HEK293T (cell line): Measurements from ENCODE around the gene NCOA5.

Source experiments
- CTCF ChIA-PET: fragments of 350-600 bp; formaldehyde crosslinking; extraction: SDS; loops from one replicate; lab custom pipeline; 2021; ENCODE audit warnings: antibody characterized with exemption, inconsistent platforms; lab: Yijun Ruan, JAX
- POLR2A ChIA-PET: fragments of 350-600 bp; formaldehyde crosslinking; extraction: SDS; loops from one replicate; lab custom pipeline; 2020; ENCODE audit warnings: antibody characterized with exemption, inconsistent platforms; lab: Yijun Ruan, JAX
- DNase-seq: peaks from one replicate; pipeline ENCODE4 v3.0.0; 2012; ENCODE audit warnings: mixed read lengths; ENCODE audit errors: extremely low spot score
- ARNT ChIP-seq: fragments of 450-650 bp; IDR thresholded peaks from 2 replicates; pipeline ENCODE4 v1.6.1; 2017; ENCODE audit warnings: mild to moderate bottlenecking
- BHLHE40 ChIP-seq: fragments of 450-650 bp; IDR thresholded peaks from 2 replicates; pipeline ENCODE4 v1.6.1; 2016; ENCODE audit warnings: mild to moderate bottlenecking, moderate library complexity, borderline replicate concordance
- CTBP1 ChIP-seq: fragments of 450-650 bp; IDR thresholded peaks from 2 replicates; pipeline ENCODE4 v1.6.1; 2016; ENCODE audit warnings: borderline replicate concordance
- ELF4 ChIP-seq: fragments of 450-650 bp; IDR thresholded peaks from 2 replicates; pipeline ENCODE4 v1.6.1; 2017; ENCODE audit warnings: antibody characterized with exemption
- FOXA1 ChIP-seq: fragments of 450-650 bp; IDR thresholded peaks from 2 replicates; pipeline ENCODE4 v1.6.1; 2016; ENCODE audit warnings: mild to moderate bottlenecking
- FOXK2 ChIP-seq: fragments of 450-650 bp; IDR thresholded peaks from 2 replicates; pipeline ENCODE4 v1.6.1; 2016; ENCODE audit warnings: mild to moderate bottlenecking
- FOXM1 ChIP-seq: fragments of 450-650 bp; IDR thresholded peaks from 2 replicates; pipeline ENCODE4 v1.6.1; 2017; ENCODE audit warnings: mild to moderate bottlenecking, borderline replicate concordance
- HDGF ChIP-seq: fragments of 450-650 bp; IDR thresholded peaks from 2 replicates; pipeline ENCODE4 v1.6.1; 2017; ENCODE audit warnings: antibody characterized with exemption, borderline replicate concordance
- L3MBTL2 ChIP-seq: fragments of 450-650 bp; conservative IDR thresholded peaks from 2 replicates; pipeline ENCODE4 v1.6.1; 2016; ENCODE audit warnings: mild to moderate bottlenecking
- LEF1 ChIP-seq: fragments of 450-650 bp; IDR thresholded peaks from 2 replicates; pipeline ENCODE4 v1.6.1; 2017; ENCODE audit warnings: mild to moderate bottlenecking, borderline replicate concordance
- NFRKB ChIP-seq: fragments of 450-650 bp; IDR thresholded peaks from 2 replicates; pipeline ENCODE4 v1.6.1; 2016; ENCODE audit warnings: mild to moderate bottlenecking, moderate library complexity
- SP1 ChIP-seq: fragments of 450-650 bp; IDR thresholded peaks from 2 replicates; pipeline ENCODE4 v1.6.1; 2017
- SUZ12 ChIP-seq: fragments of 450-650 bp; IDR thresholded peaks from 2 replicates; pipeline ENCODE4 v1.6.1; 2016; ENCODE audit warnings: mild to moderate bottlenecking
- TARDBP ChIP-seq: fragments of 450-650 bp; IDR thresholded peaks from 2 replicates; pipeline ENCODE4 v1.6.1; 2016
- ZNF384 ChIP-seq: fragments of 450-650 bp; IDR thresholded peaks from 2 replicates; pipeline ENCODE4 v1.6.1; 2016
- TF ChIP-seq, protein P1 (sequence below): fragments of 450-650 bp; IDR thresholded peaks from 2 replicates; pipeline ENCODE4 v1.6.1; 2016

Gene NCOA5

DNA sequence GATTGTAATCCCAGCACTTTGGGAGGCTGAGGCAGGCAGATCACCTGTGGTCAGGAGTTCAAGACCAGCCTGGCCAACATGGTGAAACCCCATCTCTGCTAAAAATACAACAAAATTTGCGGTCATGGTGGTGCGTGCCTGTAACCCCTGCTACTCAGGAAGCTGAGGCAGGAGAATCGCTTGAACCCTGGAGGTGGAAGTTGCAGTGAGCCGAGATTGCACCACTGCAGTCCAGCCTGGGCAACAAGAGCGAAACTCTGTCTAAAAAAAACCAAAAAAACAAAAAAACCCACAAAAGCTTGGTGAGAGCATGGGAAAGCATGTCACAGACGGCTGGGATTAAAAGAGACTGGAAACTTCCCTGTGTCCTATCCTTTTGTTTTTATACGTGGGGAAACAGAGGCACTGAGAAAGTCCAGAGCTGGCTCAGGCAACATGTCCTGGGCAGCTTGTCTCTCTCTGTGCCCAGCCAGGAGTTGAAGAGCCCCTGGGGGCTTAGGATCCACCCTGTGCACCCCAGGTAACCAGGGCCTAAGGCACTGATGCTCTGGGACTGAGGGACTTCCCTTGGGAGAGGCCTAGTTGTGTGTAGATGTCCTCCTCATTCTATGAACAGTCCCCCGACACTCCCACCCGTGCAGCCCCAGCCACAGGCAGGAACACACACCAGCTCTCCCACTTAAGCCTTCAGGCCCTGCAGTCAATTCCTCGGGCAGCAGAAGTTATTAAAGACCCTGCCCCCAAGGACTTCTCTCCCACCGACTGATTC is 44.3 kb upstream of the NCOA5 start:
- CTCF ChIA-PET = no interaction called here
- DNase-seq = no peak
- POLR2A ChIA-PET = no interaction called here
- TF ChIP-seq HDGF (no peak), FOXA1 (no peak), NFRKB (no peak), FOXK2 (no peak), FOXM1 (no peak), ARNT (no peak), ELF4 (no peak), ZNF384 (no peak), CTBP1 (no peak)

GRCh38 chr20:46132705-46133120 is 43.0 kb upstream of the NCOA5 start:
- ChIA-PET CTCF (interaction anchor here (0.6 to 1.2 kb wide), 5 partner anchors 37 to 352 kb away, joined by 3 to 6 read pairs (median 3); partner anchors contain the start of gene CDH22), POLR2A (no interaction called here)
- peak; percentile 85 for DNase-seq
- TF ChIP-seq SP1 (no peak), CTBP1 (no peak), HDGF (no peak), ZNF384 (no peak), ARNT (no peak), SUZ12 (no peak), ELF4 (no peak), TARDBP (no peak), FOXA1 (no peak), NFRKB (no peak), L3MBTL2 (no peak), FOXM1 (no peak), FOXK2 (no peak), BHLHE40 (no peak)
- TF ChIP-seq, protein P1, sequence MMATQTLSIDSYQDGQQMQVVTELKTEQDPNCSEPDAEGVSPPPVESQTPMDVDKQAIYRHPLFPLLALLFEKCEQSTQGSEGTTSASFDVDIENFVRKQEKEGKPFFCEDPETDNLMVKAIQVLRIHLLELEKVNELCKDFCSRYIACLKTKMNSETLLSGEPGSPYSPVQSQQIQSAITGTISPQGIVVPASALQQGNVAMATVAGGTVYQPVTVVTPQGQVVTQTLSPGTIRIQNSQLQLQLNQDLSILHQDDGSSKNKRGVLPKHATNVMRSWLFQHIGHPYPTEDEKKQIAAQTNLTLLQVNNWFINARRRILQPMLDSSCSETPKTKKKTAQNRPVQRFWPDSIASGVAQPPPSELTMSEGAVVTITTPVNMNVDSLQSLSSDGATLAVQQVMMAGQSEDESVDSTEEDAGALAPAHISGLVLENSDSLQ = no peak

GRCh38 chr20:46131396-46131795 is 41.6 kb upstream of the NCOA5 start:
- CTCF ChIA-PET = interaction anchor here (0.6 to 1.1 kb wide), 2 partner anchors 9 to 45 kb away, joined by 3 read pairs; no protein-coding TSS in a partner anchor
- TF ChIP-seq ZNF384 (no peak), SUZ12 (no peak), SP1 (no peak), ELF4 (no peak), FOXK2 (no peak)
- TF ChIP-seq, protein P1 = no peak
- POLR2A ChIA-PET = no interaction called here
- no peak for DNase-seq

DNA sequence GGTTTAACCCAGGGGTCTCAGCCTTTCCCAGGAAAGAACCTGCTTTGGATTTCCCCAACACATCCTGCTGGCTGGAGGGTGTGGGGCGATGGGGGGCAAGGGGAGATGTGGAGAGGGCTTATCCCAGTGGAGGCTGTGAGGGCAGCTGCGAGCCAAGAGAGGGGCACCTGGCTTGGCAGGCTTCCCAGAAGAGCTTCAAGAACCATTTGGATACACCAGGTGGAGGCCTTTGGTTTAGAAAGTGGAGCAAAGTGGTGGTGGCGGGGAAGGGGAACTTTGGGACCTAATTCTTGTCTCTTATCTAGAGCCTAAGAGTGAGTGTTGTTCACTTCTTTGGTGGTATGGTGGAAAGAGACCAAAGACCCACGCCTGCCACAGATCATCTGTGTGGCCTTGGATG is 40.8 kb upstream of the NCOA5 start:
- ChIA-PET CTCF (interaction anchor here (1.4 to 1.5 kb wide), 2 partner anchors 122 to 218 kb away, joined by 4 read pairs; no protein-coding TSS in a partner anchor), POLR2A (no interaction called here)
- no peak for TF ChIP-seq HDGF
- no peak for TF ChIP-seq SUZ12
- TF ChIP-seq ELF4 = no peak
- no peak for TF ChIP-seq BHLHE40
- TF ChIP-seq FOXK2 = no peak
- TF ChIP-seq SP1 = no peak
- TF ChIP-seq, protein P1 = no peak
- no peak for TF ChIP-seq CTBP1
- TF ChIP-seq LEF1 = no peak
- TF ChIP-seq TARDBP = no peak
- no peak for TF ChIP-seq FOXM1
- no peak for TF ChIP-seq L3MBTL2
- TF ChIP-seq ZNF384 = no peak
- TF ChIP-seq FOXA1 = no peak
- no peak for TF ChIP-seq NFRKB
- TF ChIP-seq ARNT = no peak
- no peak for DNase-seq

DNA sequence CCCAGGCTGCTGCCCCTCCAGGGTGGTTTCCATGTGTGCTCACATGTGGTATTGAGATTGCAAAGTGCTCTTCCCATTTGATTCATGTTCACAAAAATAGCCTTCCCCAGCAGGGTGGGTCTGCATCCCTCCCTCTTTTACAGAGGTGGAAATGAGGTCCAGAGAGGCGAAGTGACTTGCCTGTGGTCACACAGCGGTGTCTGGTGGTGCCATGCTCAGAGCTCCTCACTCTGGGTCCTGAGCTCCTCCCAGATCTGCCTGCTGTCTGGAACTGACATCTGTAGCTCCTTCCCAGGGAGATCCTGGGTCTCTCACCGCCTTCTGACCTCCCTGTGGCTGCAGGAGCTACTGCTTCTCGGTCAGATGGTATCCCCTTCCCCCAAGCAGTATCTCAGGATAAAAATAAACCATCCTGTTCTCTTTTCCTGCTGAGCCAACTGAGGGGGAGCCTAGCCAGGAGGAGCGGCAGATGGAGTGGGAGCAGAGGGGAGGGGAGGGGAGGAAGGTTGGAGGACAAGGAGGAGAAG is 40.3 kb upstream of the NCOA5 start:
- no peak for TF ChIP-seq L3MBTL2
- TF ChIP-seq NFRKB = no peak
- no peak for TF ChIP-seq SUZ12
- POLR2A ChIA-PET = no interaction called here
- CTCF ChIA-PET = interaction anchor here (1.4 to 1.5 kb wide), 2 partner anchors 122 to 218 kb away, joined by 4 read pairs; no protein-coding TSS in a partner anchor
- DNase-seq = no peak

DNA sequence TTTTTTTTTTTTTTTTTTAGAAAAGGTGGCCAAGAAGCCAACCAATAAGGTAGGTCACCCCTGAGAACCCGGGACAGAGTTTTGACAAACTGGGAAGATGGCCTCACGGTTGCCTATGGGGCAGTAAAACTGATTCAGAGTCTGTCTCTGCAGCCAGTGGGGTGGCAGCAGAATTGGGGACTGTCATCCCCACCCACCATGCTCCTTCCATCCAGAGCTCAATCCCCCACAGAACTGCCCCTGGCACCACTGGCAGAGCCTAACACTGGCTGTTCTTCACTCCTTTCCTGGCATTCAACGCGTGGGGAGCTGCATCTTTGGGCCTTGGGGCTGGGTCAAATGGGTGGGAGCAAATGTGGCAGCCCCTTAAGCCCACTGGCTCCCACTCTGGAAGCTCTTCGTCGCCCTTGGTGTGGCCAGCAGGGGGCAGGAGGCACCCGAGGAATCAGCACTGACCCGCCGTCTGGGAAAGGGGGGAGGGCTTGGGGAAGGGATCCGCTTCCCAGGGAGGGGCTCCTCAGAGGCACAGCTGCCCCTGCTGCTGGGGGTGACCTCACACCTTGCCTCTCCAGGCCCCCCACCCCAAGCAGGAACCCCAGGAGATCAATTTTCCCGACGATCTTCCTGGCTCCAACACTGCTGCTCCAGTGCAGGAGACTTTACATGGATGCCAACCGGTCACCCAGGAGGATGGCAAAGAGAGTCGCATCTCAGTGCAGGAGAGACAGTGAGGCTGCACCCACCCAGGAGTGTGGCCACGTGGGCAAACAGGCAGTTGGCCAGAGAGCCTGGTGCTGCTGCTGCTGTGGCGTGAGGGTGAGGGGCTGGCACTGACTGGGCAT is 38.8 kb upstream of the NCOA5 start:
- ChIA-PET POLR2A (no interaction called here), CTCF (interaction anchor here (0.5 to 1.2 kb wide), 12 partner anchors 9 to 316 kb away, joined by 3 to 5 read pairs (median 3); partner anchors contain the start of gene UBE2C)
- peak; percentile 69 for DNase-seq
- TF ChIP-seq SP1 (no peak), HDGF (no peak), ELF4 (no peak), ZNF384 (no peak), ARNT (no peak), FOXK2 (no peak), FOXM1 (no peak), FOXA1 (no peak), NFRKB (no peak), CTBP1 (no peak), TARDBP (no peak), SUZ12 (no peak), LEF1 (no peak), L3MBTL2 (no peak), BHLHE40 (no peak)
- TF ChIP-seq, protein P1 = no peak
